Activated T-cell treated with anti-CD3 and anti-CD28 coated beads for 48 hours (primary cell): Measurements from ENCODE around the gene SCGB1D4.
A peak's percentile ranks its signal among the peaks of the same experiment; 100 is the strongest.
"Not testable (repeated sequence)": the region's sequence is repeated elsewhere in the genome, so short reads cannot be mapped to it uniquely, and the experiment has no call there.

ENCODE experiments used
- DNase-seq: peaks from one replicate; pipeline ENCODE4 v3.0.0-alpha.2; 2020; ENCODE audit warnings: low read depth

Gene SCGB1D4, protein sequence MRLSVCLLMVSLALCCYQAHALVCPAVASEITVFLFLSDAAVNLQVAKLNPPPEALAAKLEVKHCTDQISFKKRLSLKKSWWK

DNA sequence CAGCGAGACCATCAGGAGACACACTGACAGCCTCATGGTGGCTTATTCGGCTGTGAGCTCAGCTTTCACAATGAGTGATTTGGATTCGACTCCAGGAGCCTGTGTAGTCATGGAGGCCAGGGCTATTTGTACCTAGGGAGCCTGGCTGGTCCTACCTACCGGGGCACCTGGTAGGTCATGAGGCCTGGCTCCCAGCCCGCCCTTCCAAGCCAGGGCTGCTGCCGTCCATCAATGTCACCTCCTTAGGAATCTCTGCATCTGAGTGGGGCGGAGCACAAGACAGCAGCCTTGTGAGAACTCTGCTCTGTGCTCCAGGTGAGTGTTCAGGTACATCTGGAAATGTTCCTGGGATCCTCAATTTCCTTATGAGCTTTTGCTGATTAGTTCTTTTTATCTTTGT lies at the start of gene SCGB1D4:
Gene SCGB1D4 (minus strand): TSS at position 101 of the 400 bp plus-strand sequence. CDS start 65 bp downstream, at position 36.
- no peak for DNase-seq

DNA sequence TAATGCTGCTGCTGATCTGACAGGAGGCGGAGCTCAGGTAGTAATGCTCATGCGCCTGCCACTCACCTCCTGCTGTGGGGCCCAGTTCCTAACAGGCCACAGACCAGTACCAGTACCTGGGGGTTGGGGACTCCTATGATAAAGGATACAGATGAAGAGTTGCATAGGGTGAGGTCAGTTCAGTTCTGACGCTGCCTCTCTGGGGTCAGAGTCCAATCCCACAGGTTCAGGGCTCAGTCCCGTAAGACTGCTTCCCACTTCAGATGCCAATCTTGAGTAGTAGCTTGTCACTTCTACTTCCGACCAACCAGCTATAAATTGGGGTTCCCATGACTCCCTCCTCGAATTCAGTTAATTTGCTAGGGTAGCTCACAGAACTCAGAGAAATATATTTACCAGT lies 47.0 kb upstream of the SCGB1D4 start:
- no peak for DNase-seq

DNA sequence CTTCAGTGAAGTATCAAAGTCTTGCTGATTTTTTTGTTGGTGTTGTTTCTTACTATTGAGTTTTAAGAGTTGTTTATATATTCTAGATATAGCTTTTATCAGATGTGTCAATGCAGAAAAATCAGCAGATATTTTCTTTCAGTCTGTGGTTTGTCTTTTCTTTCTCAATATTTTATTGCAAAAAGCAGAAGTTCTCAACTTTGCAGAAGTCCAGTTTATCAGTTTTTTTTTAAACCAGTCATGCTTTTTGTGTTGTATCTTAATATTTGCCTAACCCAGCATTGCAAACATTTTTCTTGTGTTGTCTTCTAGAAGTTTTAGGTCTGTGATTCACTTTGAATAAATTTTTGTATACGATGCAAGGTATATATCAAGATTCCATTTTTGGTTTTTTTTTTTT lies 45.3 kb upstream of the SCGB1D4 start:
- no peak for DNase-seq

DNA sequence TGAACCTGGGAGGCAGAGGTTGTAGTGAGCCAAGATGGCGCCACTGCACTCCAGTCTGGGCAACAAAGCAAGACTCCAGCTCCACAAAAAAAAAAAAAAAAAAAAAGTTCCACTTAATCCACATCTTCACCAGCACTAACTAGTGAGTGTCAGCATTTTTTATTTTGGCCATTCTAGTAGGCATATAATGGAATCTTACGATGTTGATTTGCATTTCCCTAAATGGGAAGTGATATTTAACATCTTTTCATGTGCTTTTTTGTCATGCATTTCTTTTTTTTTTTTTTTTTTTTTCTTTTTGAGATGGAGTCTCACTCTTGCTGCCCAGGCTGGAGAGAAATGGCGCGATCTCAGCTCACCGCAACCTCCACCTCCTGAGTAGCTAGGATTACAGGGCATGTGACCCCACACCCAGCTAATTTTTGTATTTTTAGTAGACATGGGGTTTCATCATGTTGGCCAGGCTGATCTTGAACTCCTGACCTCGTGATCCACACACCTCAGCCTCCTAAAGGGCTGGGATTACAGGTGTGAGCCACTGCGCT lies 44.8 kb upstream of the SCGB1D4 start:
- DNase-seq, result not testable (repeated sequence)

DNA sequence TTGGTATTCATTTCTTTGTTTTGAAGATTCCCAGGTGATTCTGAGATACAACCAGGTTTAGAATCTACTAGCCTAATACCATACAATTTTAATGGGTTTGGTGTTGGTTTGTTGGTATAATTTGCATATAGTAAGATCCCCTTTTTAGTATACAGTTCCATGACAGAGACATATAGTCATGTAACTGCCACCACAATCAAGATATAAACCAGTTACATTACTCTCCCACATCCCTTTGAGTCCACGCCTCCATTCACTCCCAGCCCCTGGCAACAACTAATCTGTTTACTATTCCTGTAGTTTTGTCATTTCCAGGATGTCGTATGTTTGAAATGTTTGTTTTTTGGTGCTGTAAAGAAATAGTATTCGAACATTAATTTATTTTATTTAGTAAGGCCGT lies 42.7 kb upstream of the SCGB1D4 start:
- DNase-seq, result no peak

DNA sequence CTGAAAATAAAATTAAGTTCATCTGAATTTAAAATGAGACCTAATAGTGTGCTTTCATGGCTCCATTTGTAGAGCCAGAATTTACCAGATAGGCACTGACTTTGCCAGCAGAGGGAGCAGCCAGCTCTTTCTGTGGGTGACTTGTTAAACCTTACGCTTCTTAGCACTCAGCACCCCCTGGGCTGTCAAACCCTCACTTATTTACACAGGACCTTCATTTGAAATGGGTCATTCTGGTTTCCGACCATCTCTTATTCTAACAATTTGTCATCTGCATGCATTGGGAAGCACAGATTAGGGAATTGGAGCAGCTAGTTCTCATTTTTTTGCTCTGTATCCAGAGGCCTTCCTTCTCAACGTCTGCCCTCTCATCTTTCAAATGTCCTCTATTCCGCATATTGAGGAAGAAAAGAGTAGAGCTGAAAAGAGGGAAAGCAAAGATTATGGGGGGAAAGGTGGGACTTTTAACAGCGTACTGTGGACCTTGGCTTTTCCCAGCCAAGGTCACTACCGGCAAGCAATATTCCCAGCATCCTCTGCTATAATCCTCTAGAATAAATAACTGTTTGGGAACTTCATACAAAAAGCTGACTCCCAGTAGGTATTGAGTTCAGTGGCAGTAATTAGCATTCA lies 41.5 kb upstream of the SCGB1D4 start:
- DNase-seq, result peak; percentile 40

DNA sequence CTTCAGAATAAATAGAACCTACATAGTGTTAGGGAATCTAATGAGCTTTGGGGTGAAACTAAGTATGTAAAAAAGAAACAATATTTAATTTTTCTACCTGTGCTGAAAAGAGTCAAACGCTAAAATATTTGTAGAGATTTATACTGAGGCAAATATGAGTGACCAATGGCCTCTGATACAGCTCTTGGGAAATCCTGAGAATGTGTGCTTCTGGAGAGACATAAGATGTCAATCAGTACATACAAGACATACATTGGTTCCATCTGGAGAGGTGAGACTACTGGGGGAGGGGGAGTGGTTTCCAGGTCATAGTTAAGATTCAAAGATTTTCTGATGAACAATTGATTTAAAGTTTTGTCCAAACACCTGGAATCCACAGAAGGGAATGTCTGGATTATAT lies 39.3 kb upstream of the SCGB1D4 start:
- no peak for DNase-seq

DNA sequence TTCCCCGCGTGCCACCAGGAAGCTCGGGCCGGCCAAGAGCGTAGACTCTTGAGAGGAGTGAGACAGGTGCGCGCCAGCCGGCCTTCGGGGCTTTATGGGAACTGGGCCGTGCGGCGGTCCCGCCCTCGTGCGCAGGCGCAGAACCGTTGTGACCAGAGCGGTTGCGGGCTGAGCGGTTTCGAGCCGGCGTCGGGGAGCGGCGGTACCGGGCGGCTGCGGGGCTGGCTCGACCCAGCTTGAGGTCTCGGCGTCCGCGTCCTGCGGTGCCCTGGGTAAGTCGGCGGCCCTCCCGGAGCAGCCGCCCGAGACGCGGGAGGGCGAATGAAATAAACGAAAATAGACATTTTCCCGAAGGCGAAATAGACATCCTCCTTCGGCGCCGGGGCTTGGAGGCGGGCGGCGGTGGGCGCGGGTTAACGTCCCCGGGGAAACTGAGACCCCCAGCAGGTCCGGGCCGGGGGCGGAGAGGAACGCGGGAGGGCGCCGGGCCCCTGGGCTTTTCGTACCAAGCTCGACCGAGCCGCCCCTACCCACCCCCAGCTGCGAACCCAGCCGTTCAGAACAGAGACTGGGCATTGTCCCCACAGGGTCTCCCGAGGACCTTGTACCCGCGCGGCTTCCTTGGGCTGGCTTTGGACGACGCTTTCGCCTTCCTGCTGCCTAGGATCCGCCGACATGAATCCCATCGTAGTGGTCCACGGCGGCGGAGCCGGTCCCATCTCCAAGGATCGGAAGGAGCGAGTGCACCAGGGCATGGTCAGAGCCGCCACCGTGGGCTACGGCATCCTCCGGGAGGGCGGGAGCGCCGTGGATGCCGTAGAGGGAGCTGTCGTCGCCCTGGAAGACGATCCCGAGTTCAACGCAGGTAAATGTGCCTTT lies 38.7 kb upstream of the SCGB1D4 start, which contains the start of gene ASRGL1:
Gene ASRGL1 (plus strand): TSS at position 146 of the 879 bp plus-strand sequence. CDS start 530 bp downstream, at position 676.
- DNase-seq, result peak; percentile 67

DNA sequence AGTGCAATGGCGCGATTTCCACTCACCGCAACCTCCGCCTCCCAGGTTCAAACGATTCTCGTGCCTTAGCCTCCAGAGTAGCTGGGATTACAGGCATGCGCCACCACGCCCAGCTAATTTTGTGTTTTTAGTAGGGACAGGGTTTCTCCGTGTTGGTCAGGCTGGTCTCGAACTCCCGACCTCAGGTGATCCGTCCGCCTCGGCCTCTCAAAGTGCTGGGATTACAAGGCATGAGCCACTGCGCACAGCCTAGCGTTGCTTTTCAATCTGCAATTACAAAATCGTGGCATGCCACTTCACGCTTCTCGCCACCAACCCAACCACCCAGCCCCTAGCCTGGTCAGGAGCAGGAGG lies 38.1 kb upstream of the SCGB1D4 start:
- not testable (repeated sequence) for DNase-seq

DNA sequence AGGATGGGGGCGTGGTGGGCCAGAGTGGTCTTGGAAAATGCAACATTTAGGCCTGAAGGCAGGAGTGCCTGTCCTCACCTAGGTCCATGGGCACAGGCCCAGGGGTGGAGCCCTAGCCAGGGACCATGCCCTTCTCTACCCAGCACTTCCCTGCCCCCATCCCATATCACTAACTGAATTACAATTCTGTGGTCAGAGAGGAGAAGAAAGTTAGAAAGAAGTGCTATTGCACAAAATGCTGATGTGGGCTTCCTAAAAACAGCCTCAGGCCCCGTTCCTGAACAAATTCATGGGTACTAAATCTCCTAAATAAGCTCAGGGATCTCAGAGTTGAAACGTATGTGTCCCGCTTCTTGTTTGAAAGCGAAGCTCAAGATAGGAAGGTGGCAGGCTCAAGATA lies 34.9 kb upstream of the SCGB1D4 start:
- no peak for DNase-seq

DNA sequence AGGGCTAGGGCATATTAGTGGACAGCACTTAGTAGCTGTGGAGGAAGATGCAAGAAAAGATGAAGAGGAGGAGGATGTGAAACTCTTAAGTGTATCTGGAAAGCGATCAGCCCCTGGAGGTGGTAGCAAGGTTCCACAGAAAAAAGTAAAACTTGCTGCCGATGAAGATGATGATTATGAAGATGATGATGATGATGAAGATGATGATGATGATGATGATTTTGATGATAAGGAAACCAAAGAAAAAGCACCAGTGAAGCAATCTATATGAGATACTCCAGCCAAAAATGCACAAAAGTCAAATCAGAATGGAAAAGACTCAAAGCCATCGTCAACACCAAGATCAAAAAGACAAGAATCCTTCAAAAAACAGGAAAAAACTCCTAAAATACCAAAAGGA lies 32.4 kb upstream of the SCGB1D4 start:
- DNase-seq, result not testable (repeated sequence)

DNA sequence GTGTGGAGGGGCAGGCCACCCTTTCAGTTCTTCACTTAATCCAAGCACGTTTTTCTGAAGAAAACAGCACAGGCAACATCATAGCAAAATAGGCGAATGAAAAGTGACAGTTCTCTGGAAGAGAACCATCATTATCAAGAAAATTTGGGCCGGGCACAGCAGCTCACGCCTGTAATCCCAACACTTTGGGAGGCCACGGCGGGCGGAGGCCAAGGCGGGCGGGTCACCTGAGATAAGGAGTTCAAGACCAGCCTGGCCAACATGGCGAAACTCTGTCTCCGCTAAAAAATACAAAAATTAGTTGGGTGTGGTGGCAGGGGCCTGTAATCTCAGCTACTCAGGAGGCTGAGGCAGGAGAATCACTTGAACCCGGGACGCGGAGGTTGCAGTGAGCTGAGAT lies 28.7 kb upstream of the SCGB1D4 start:
- DNase-seq, result not testable (repeated sequence)

DNA sequence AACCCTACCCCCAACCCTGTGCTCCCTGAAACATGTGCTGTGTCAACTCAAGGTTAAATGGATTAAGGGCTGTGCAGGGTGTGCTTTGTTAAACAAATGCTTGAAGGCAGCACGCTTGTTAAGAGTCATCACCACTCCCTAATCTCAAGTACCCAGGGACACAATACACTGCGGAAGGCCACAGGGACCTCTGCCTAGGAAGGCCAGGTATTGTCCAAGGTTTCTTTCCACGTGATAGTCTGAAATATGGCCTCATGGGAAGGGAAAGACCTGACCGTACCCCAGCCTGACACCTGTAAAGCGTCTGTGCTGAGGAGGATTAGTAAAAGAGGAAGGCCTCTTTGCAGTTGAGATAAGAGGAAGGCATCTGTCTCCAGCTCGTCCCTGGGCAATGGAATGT lies 27.8 kb upstream of the SCGB1D4 start:
- not testable (repeated sequence) for DNase-seq

DNA sequence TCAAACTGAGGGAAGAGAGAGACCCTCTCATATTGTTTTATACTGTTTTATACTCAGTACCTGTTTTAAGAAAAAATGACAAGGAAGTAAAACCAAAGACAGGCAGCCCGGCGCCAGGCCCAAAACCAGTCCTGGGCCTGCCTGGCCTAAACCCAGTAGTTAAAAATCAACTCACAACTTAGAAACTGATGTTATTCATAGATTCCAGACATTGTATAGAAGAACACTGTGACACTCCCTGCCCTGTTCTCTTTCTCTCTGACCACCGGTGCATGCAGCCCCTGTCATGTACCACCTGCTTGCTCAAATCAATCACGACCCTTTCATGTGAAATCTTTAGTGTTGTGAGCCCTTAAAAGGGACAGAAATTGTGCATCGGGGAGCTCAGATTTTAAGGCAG lies 26.9 kb upstream of the SCGB1D4 start:
- DNase-seq, result not testable (repeated sequence)

DNA sequence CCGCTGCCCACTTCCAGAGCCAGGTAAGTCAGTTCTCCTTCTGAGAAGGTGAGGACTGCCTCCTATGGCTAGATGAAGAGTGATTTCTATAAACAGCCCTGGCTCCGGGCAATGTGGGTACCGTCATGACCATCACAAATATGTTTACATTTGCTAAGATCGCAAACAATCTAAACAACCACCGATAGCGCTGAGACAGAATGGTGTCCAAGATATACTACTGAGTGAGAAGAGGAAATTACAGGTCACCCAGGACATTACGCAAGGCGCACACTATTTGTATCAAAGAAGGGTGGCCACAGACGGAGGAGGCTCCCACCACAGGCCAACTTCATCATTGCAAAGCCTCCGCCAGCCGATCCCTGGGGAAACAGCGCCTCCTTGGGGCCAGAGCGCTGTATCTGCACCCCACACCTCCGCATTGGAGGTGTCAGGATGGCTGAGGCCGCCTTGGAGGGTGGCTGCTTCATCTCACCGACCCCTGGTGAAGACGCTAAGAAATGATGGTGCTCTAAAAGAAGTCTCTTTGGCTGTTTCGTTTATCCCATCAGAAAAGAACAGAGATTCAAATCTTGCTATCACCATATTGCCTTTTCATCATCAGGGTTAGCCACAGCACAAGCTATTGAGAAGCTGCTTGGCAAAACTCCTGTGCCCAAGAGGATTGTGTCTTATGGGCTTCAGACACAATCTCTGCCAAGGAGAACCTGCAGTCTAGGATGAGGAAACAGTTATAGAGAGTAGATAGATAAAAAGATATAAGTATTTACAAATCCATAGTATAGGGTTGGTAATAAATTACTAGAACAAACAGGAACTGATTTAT lies 26.1 kb upstream of the SCGB1D4 start:
- peak; percentile 76 for DNase-seq

DNA sequence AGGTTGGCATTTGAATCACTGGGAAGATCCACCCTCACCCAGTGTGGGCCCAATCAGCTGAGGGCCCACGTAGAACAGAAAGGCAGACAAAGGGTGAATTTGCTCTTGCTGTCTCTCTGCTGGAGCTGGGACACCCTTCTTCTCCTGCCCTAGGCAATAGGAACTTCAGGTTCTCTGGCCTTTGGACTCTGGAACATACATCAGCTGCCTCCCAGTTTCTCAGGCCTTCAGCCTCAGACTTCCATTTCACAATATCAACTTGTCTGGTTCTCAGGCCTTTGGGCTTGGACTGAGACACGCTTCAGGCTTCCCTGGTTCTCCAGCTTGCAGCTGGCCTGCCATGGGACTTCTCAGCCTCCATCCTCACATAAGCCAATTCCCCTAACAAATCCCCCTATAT lies 23.6 kb upstream of the SCGB1D4 start:
- DNase-seq, result no peak

DNA sequence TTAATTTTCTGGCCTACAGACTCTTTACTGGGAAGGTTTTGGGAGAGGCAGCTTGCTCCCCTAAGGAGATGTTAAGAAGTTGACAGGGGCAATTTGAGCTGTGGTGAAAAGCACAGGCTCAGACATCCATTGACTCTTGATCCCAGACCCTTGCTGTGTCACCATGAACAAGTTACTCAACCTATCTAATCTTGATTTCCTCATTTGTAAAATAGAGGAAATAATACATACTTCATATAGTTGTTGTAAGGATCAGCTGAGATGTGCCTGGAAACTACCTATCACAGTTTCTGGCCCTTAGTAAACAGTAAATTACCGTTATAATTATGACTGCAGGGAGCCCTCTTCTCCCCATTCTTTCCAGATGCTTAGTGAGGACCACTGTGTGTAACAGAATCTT lies 16.6 kb upstream of the SCGB1D4 start:
- no peak for DNase-seq

DNA sequence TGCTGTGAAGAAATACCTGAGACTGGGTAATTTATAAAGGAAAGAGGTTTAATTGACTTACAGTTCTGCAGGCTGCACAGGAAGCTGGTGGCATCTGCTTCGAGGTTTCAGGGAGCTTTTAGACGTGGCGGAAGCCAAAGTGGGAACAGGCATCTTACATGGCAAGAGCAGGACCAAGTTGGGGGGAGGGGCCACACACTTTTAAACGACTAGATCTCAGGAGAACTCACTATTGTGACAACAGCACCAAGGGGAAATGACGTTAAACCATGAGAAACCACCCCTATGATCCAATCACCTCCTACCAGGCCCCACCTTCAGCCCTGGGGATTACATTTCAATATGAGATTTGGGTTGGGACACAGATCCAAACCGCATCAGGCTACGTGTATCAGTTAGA lies 11.1 kb upstream of the SCGB1D4 start:
- DNase-seq, result no peak

DNA sequence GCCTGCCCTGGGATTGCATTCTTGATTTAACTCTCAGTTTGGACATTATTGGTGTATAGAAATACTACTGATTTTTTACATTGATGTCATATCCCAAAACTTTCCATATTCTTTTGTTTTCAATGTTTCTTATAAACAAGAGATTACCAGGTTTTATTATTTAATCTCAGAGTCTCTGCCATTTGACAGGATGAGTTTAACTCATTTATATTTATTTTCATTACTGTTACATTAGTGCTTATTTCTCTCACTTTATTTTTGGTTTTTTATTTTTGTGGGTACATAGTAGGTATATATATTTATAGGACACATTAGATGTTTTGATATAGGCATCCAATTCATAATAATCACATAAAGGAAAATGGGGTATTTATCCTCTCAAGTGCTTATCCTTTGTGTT lies 9.1 kb upstream of the SCGB1D4 start:
- DNase-seq, result no peak

DNA sequence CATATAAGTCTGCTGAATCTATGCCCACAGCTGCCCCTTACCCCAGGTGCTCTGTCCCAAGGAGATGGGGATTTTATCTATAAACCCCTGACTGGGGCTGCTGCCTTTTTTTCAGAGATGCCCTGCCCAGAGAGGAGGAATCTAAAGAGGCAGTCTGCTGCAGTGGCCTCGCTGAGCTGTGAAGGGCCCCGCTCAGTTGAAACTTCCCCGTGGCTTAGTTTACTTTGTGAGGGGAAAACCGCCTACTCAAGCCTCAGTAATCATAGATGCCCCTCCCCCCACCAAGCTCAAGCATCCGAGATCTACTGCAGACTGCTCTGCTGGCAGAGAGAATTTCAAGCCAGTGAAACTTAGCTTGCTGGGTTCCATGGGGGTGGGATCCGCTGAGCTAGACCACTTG lies 7.4 kb upstream of the SCGB1D4 start:
- no peak for DNase-seq

DNA sequence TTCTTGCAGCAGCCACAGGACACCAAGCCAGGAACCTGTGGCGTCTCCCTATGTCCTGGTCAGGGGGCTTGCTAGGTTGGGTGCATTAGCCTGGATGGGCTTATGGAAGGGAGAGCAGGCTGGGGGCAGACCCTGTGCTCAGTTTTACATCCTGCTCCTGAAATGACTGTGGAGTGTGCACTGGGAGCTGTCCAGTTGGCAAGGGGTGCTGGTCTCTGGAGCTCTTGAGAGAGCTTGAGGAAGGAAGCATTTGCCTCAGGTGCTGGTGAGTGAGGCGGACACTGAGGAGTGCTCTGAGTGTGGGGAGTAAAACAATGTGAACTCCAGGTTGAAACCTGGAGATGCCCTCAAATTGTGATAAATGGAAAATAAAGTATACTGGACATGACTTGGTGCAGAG lies 3.4 kb downstream of the SCGB1D4 start:
- DNase-seq, result no peak

DNA sequence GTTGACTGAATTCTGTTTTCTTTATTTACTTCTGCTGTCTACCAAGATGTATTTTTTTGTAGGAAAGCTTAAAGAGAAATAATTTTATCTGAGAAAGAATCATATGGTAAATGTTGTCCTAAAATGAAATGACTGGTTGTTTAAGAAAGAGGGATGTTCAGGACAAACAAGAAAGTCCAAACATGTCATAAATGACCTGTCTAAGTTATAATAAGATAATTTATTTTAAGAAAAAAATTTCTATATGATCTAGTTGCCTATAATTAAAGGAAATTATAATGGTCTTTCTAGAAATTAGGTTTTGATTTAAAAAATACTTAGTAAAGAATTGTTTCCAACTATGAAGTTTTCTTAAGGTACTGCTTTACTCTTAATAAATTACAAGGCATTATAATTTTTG lies 18.4 kb downstream of the SCGB1D4 start:
- no peak for DNase-seq
